HG03442 (cell line): Measurements from ENCODE around the gene PCDHGB3.
"Not testable (repeated sequence)": the region's sequence is repeated elsewhere in the genome, so short reads cannot be mapped to it uniquely, and the experiment has no call there.

ENCODE experiments used
- ATAC-seq: cut with Tn5 transposase; IDR thresholded peaks from one replicate; pipeline ENCODE4 v1.9.1; 2021; ENCODE audit warnings: mild to moderate bottlenecking, moderate library complexity; ENCODE audit not compliant: unreplicated experiment

The PCDHGB3 gene

GRCh38 chr5:141389153-141390042 is 19.4 kb downstream of the PCDHGB3 start:
- ATAC-seq, result no peak

- no peak for ATAC-seq
Observed at GRCh38 chr5:141392429-141393198, 22.6 kb downstream of the PCDHGB3 start, which contains the start of gene PCDHGA8. Gene PCDHGA8, plus strand, starts transcription at chr5:141392633. Its CDS starts 181 bp downstream, at chr5:141392814.

- ATAC-seq, result no peak
Observed at GRCh38 chr5:141393267-141393666, 23.2 kb downstream of the PCDHGB3 start.

- ATAC-seq, result not testable (repeated sequence)
Observed at GRCh38 chr5:141394401-141395187, 24.6 kb downstream of the PCDHGB3 start.

- ATAC-seq, result peak; percentile 78
Observed at GRCh38 chr5:141397756-141398551, 27.9 kb downstream of the PCDHGB3 start, which contains the start of gene PCDHGB5. Gene PCDHGB5, plus strand, starts transcription at chr5:141397947. Its CDS starts 181 bp downstream, at chr5:141398128.

GRCh38 chr5:141398608-141399007 is 28.6 kb downstream of the PCDHGB3 start:
- no peak for ATAC-seq

- ATAC-seq, result no peak
Observed at GRCh38 chr5:141399555-141400258, 29.7 kb downstream of the PCDHGB3 start.

- no peak for ATAC-seq
Observed at GRCh38 chr5:141402553-141403243, 32.7 kb downstream of the PCDHGB3 start, which contains the start of gene PCDHGA9. Gene PCDHGA9, plus strand, starts transcription at chr5:141402778. Its CDS starts 175 bp downstream, at chr5:141402953.

- ATAC-seq, result no peak
Observed at GRCh38 chr5:141403387-141403786, 33.3 kb downstream of the PCDHGB3 start.

GRCh38 chr5:141407790-141408505 is 37.9 kb downstream of the PCDHGB3 start, which contains the start of gene PCDHGB6:
Gene PCDHGB6, plus strand, starts transcription at chr5:141408021. Its CDS starts 182 bp downstream, at chr5:141408203.
- ATAC-seq, result peak; percentile 38

GRCh38 chr5:141409598-141410306 is 39.7 kb downstream of the PCDHGB3 start:
- no peak for ATAC-seq

GRCh38 chr5:141411575-141411974 is 41.5 kb downstream of the PCDHGB3 start:
- ATAC-seq, result no peak

GRCh38 chr5:141412854-141413539 is 43.0 kb downstream of the PCDHGB3 start, which contains the start of gene PCDHGA10:
Gene PCDHGA10, plus strand, starts transcription at chr5:141412987. Its CDS starts 189 bp downstream, at chr5:141413176.
- ATAC-seq, result peak; percentile 81

GRCh38 chr5:141413540-141414069 is 43.6 kb downstream of the PCDHGB3 start:
- ATAC-seq, result no peak

GRCh38 chr5:141414548-141415274 is 44.7 kb downstream of the PCDHGB3 start:
- not testable (repeated sequence) for ATAC-seq

- ATAC-seq, result not testable (repeated sequence)
Observed at GRCh38 chr5:141415275-141415618, 45.2 kb downstream of the PCDHGB3 start.
